Measurements from ENCODE around the gene RNF43.

- TF ChIP-seq CTCF (IDR thresholded peaks at IDR 0.05) (no peak), POLR2A (IDR thresholded peaks at IDR 0.05) (no peak)
Measured at GRCh38 chr17:58446086-58446485, 28.8 kb upstream of the RNF43 start.
